ENCODE measurements around the gene IL15RA.

The IL15RA gene

DNA sequence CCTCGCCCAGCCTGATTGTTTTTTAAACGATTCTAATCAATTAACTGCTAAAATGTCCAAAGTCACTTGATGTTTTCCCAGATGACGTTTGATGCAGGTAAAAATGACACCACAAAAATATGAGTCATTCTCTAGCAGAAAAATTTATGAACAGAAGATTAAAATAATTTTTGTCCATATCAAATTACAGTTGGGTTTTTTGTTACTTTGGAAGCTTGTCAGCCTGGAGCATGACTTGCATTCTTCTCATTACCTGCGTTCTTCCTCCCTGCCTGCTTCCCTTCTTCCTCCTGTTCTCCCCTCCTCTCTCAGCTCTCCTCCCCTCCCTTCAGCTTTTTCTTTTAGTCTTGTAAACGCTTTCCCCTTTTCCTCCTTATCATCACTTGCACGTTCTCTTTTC is 18.7 kb downstream of the IL15RA start:
- no peaks in the 10 kb centered on the region for H3K9me3 ChIP-seq (ENCODE audit: severe bottlenecking)
- H3K36me3 ChIP-seq (ENCODE audit: low read depth): no peaks in the 10 kb centered on the region
- peaks cover 7% of the 10 kb centered on the region for H3K4me1 ChIP-seq (ENCODE audit: insufficient read depth, poor library complexity, severe bottlenecking)
- TF ChIP-seq, protein P1, sequence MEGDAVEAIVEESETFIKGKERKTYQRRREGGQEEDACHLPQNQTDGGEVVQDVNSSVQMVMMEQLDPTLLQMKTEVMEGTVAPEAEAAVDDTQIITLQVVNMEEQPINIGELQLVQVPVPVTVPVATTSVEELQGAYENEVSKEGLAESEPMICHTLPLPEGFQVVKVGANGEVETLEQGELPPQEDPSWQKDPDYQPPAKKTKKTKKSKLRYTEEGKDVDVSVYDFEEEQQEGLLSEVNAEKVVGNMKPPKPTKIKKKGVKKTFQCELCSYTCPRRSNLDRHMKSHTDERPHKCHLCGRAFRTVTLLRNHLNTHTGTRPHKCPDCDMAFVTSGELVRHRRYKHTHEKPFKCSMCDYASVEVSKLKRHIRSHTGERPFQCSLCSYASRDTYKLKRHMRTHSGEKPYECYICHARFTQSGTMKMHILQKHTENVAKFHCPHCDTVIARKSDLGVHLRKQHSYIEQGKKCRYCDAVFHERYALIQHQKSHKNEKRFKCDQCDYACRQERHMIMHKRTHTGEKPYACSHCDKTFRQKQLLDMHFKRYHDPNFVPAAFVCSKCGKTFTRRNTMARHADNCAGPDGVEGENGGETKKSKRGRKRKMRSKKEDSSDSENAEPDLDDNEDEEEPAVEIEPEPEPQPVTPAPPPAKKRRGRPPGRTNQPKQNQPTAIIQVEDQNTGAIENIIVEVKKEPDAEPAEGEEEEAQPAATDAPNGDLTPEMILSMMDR (IDR thresholded peaks at IDR 0.05; ENCODE audit: poor library complexity, severe bottlenecking): no peak
- DNase-seq (ENCODE audit: low spot score): no peak
- H3K27me3 ChIP-seq (ENCODE audit: insufficient read depth, poor library complexity, severe bottlenecking): no peaks in the 10 kb centered on the region
- H3K27ac ChIP-seq (ENCODE audit: poor library complexity, severe bottlenecking): peak overlapping the region; percentile 21
- ATAC-seq (ENCODE audit: low read depth): peak; percentile 42; the same call in 1 of the 3 replicates
- H3K4me3 ChIP-seq (ENCODE audit: severe bottlenecking): no peak overlapping the region

DNA sequence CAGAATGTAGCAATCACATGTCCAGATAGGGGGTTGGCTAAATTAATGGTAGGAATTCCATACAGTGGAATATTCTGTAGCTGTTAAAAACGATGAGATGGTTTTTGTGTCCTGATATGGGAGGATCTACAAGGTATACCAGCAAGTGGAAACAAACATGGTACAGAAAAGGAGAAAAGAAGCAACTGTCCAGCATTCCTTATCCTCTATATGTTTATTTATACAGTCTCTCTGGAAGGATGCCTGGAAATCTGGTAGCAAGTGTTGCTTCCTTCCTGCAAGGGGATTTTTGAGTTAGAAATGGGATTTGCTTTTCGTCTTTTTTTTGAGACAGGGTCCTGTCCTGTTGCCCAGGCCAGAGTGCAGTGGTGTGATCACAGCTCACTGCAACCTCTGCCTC is 19.3 kb downstream of the IL15RA start:
- no peaks in the 10 kb centered on the region for H3K36me3 ChIP-seq (ENCODE audit: low read depth)
- ATAC-seq (ENCODE audit: low read depth) (no peak), DNase-seq (ENCODE audit: low spot score) (no peak)
- peaks cover 7% of the 10 kb centered on the region for H3K4me1 ChIP-seq (ENCODE audit: insufficient read depth, poor library complexity, severe bottlenecking)
- no peaks in the 10 kb centered on the region for H3K9me3 ChIP-seq (ENCODE audit: severe bottlenecking)
- H3K27me3 ChIP-seq (ENCODE audit: insufficient read depth, poor library complexity, severe bottlenecking): no peaks in the 10 kb centered on the region
- no peak overlapping the region for H3K4me3 ChIP-seq (ENCODE audit: severe bottlenecking)
- TF ChIP-seq, protein P1 (IDR thresholded peaks at IDR 0.05; ENCODE audit: poor library complexity, severe bottlenecking): no peak
- peak overlapping the region; percentile 21 for H3K27ac ChIP-seq (ENCODE audit: poor library complexity, severe bottlenecking)

DNA sequence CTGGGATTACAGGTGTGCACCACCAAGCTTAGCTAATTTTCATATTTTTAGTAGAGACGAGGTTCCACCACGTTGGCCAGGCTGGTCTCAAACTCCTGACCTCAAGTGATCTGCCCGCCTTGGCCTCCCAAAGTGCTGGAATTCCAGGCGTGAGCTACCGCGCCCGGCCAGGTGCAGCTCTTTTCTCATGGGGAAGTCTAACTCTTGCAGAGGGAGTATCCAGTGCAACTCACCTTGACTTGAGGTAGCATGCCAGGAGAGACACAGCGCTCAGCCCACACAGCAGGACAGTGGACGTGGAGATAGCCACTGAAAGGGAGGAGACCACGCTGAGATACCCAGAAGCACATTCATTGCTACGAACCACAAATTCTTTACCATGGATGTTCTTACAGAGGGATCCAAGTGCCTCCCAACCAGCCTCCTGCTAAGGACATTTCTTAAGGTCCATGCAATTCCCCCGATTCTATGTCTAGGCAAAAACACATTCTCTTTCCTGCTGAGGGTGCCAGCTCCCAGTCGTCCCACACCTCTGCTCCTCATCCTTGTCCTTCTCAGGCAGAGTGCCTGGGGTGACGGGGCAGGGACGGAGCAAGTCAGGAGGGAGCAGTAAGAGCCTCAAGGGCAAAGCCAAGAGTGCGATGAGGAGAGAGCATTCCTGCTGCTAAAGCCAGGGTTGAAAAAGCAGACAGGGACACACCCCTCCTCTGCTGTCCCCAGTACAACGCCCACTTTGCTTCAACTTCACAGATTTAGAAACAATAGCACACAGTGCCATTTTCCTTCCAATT is 21.0 kb downstream of the IL15RA start:
- no peaks in the 10 kb centered on the region for H3K9me3 ChIP-seq (ENCODE audit: severe bottlenecking)
- ATAC-seq (ENCODE audit: low read depth) (no peak), DNase-seq (ENCODE audit: low spot score) (no peak)
- H3K4me1 ChIP-seq (ENCODE audit: insufficient read depth, poor library complexity, severe bottlenecking): peaks cover 11% of the 10 kb centered on the region
- no peak overlapping the region for H3K4me3 ChIP-seq (ENCODE audit: severe bottlenecking)
- H3K27ac ChIP-seq (ENCODE audit: poor library complexity, severe bottlenecking): no peak overlapping the region
- TF ChIP-seq, protein P1 (IDR thresholded peaks at IDR 0.05; ENCODE audit: poor library complexity, severe bottlenecking): no peak
- no peaks in the 10 kb centered on the region for H3K36me3 ChIP-seq (ENCODE audit: low read depth)
- no peaks in the 10 kb centered on the region for H3K27me3 ChIP-seq (ENCODE audit: insufficient read depth, poor library complexity, severe bottlenecking)

DNA sequence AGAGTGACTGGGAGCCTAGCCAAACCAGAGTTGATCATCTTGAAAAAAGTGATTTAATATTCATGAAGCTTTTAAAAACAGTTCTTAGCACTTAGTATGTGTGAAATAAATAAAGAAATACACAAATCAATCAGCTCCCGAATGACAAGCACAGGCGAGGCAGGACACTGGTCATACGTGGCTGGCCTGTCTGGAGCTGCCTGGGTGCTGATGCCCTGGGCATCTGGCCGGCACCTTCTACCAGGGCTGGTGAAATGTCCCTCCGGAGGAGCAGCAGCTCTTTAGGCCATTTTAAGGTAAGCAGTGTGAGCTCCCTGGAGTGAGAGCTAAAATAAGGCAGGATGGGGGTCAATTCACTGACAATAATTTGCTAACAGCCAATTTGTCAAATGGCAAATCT is 23.7 kb downstream of the IL15RA start:
- Histone ChIP-seq H3K4me1 (ENCODE audit: insufficient read depth, poor library complexity, severe bottlenecking) (peaks cover 19% of the 10 kb centered on the region), H3K27ac (ENCODE audit: poor library complexity, severe bottlenecking) (no peak overlapping the region), H3K9me3 (ENCODE audit: severe bottlenecking) (no peaks in the 10 kb centered on the region), H3K4me3 (ENCODE audit: severe bottlenecking) (no peak overlapping the region), H3K36me3 (ENCODE audit: low read depth) (no peaks in the 10 kb centered on the region), H3K27me3 (ENCODE audit: insufficient read depth, poor library complexity, severe bottlenecking) (no peaks in the 10 kb centered on the region)
- DNase-seq (ENCODE audit: low spot score) (no peak), ATAC-seq (ENCODE audit: low read depth) (no peak)
- TF ChIP-seq, protein P1 (IDR thresholded peaks at IDR 0.05; ENCODE audit: poor library complexity, severe bottlenecking): no peak

DNA sequence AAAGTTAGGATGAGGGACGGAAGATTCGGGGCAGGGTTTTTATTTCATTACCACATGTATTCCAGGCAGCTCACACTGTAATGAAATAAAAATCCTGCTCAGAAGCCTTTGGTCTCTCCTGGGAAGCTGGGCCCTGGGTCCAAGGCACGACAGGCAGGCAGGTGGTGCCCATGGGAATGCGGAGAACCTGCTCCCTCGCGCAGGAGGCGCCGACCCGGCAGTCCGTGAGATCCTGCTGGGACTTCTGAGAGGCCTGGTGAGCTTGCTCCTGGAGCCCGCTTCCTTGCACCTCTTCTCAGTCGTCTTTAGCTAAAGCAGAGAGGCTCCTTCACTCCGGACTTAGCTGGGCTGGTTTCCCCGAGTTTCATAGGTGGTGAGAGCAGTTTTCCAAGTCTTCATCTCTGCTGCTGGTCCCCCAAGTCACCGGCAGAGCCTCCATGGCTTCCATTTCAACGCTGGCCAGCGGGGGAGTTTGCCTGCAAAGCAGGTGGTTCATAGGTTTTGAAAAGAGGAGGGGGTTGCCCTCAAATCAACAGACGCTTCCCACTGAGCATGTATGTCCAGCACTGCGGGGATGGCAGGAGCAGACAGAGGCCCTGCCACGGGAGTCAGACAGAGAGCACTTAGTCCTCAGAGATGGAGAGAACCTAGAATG is 24.5 kb downstream of the IL15RA start:
- Histone ChIP-seq H3K4me1 (ENCODE audit: insufficient read depth, poor library complexity, severe bottlenecking) (peaks cover 14% of the 10 kb centered on the region), H3K27me3 (ENCODE audit: insufficient read depth, poor library complexity, severe bottlenecking) (no peaks in the 10 kb centered on the region), H3K36me3 (ENCODE audit: low read depth) (no peaks in the 10 kb centered on the region), H3K4me3 (ENCODE audit: severe bottlenecking) (no peak overlapping the region), H3K27ac (ENCODE audit: poor library complexity, severe bottlenecking) (no peak overlapping the region), H3K9me3 (ENCODE audit: severe bottlenecking) (no peaks in the 10 kb centered on the region)
- ATAC-seq (ENCODE audit: low read depth) (no peak), DNase-seq (ENCODE audit: low spot score) (no peak)
- TF ChIP-seq, protein P1 (IDR thresholded peaks at IDR 0.05; ENCODE audit: poor library complexity, severe bottlenecking): no peak
